Measurements from ENCODE around the gene FCHSD2.

DNA sequence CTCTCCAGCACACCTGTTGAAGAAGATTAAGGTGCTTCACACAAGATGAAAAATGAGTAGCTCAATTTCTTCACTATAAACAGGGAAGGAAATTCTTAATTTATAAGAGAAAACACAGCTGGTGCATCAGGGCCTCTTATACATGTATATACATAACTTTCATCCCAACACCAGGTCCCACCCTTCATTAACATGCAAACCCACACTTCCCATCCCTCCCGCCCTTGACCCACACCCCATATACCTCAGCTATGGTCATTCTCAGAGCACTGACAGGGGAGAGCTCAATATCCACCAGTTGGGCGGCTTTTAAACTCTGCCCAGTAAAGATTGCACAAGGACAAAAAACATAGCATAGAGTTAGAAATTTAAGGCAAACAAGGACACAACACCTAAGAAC, 242.1 kb downstream of the FCHSD2 start:
- TF ChIP-seq CTCF (conservative IDR thresholded peaks at IDR 0.05; ENCODE audit: low read depth, low read length) = no peak
- no peak for TF ChIP-seq EZH2 (IDR thresholded peaks at IDR 0.05; ENCODE audit: low read length, unreplicated experiment)
- no peak for TF ChIP-seq EZH2phosphoT487 (IDR thresholded peaks at IDR 0.05; ENCODE audit: borderline replicate concordance, low read length)
